OCI-LY7 (cell line): ENCODE data around the gene CR2.

Experiments
- CTCF ChIP-seq: fragments of 200-600 bp; sonication (generic); conservative IDR thresholded peaks from 2 replicates; pipeline ENCODE4 v1.5.1; 2014; ENCODE audit warnings: mild to moderate bottlenecking, antibody characterized with exemption, low read length, moderate library complexity, mixed read lengths
- EZH2phosphoT487 ChIP-seq: fragments of 200-600 bp; sonication (generic); IDR thresholded peaks from 2 replicates; pipeline ENCODE4 v1.6.1; 2018; ENCODE audit warnings: low read depth, borderline replicate concordance, mild to moderate bottlenecking, mixed run types, antibody characterized with exemption, low read length, moderate library complexity, mixed read lengths

GRCh38 chr1:207461649-207462048 lies 7.5 kb downstream of the CR2 start:
- TF ChIP-seq CTCF (no peak), EZH2phosphoT487 (no peak)
